GM18502 (cell line): ENCODE results near the gene WHRN.

Experiments
- ATAC-seq: cut with Tn5 transposase; IDR thresholded peaks from one replicate; pipeline ENCODE4 v1.9.1; 2021; ENCODE audit warnings: mild to moderate bottlenecking; ENCODE audit not compliant: unreplicated experiment, poor library complexity

The WHRN gene

DNA sequence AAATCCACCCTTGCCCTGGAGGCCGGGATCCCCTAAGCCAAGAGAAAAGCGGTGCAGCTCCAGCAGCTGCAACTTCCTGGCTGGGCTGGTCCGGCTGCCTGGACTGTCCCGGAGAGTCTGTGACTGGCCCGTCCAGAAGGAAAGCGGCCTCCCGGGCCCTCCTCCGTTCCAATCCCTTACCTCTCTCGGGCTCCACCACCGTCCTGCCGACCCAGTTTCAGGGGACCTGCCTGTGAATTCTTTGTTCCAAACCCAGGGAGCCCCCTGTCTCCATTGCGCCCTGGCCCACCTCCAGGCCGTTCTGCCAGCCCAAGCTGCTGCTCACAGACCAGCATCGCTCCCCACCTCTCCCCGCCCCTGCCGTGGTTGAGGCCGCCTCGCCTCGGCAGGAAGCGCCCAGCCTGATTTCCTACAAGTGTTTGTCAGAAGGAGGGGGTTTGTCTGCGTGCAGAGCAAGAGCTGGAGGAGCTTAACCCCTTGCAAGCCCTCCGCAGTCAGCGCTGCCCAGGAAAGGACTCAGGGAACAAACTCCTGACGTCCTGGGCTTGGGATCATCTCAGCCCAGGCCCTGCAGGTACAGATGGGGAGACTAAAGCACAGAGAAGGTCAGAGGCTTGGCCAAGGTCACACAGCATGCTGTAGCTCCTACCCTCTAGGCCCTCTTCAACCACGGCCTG lies 117.5 kb downstream of the WHRN start, which contains the start of gene AKNA:
Gene AKNA, minus strand, starts transcription at position 303 of the 677 bp plus-strand sequence. CDS start 6,649 bp downstream, outside the sequence.
- ATAC-seq = peak; percentile 37

DNA sequence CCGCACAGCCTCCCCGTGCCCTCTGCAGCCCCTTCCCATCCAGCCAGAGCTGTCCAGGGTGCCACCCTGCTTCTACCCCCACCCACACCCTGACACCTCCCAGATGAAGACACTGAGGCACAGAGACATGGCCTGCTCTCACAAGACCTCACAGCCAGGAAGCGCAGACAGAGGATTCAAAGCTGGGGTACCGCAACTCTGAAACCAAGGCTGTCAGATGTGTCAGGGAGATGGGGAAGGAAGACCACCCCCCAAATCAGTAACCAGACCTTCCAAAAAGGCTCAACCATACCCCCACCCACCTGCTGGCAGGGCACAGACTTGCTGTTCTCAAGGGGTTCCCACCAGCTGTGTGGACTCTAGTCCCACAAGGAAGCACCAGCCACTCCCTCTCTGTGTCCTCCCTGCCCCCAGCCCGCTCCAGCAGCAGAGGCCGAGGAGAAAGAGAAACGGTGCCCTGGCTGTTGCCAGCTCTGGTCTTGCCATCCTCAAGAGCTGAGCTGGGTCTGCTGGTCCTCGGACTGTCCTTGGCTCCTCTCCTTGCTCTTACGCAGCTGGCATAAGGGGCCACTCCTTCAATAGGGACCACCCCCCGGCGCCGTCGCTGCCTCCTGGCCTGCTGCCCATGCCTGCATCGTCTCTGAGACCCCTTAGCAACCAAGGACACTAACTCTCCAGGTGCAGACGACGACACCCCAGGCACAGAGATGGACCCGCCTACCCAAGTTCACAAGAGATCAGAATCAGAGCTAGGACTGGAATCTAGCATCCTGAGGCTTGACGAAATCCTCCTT lies 118.2 kb downstream of the WHRN start:
- ATAC-seq = no peak

DNA sequence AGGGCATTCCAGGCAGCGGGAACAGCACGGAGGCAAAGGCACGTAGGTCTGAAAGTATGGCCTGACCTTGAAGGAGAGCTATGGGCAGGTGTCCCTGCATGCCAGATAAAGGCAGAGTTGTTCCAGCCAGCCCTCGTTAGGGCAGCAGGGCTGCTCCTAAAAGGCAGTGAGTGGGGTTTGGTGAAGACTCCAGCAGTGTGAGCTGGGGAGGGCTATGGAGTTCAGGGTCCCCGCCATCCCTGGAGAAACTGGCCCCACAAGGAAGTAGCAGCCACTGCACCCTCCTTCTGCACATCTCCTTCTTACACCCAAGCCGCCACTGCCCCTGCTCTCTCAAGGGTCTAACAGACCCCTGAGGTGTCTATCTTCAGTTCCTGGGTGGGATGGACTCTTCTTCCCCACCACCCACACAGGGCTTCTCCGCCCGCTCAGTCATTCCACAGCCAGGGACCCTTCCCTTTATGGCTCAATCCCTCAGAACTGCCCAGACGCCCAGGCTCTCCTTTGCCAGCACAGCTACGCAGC lies 118.8 kb downstream of the WHRN start:
- ATAC-seq = no peak

GRCh38 chr9:114385397-114386181 lies 119.7 kb downstream of the WHRN start:
- peak; percentile 85 for ATAC-seq

DNA sequence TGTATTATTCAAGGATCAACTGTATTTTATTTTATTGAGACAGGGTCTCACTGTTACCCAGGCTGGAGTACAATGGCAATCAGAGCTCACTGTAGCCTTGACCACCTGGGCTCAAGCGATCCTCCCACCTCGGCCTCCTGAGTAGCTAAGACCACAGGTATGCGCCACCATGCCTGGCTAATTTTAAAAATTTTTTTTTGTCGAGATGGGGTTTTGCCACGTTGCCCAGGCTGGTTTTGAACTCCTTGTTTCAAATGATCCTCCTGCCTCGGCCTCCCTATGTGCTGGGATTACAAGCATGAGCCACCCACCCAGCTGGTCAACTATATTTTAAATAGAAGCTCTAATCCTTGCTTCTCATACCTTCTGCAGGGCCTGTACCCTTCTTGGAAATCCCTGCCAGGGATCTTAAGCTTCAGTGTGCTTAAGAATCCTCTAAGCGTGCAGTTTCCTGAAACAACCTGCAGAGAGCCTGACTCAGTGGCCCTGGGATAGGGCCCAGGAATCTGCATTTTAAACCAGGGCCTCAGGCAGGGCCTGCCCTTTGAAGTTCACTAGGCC lies 120.4 kb downstream of the WHRN start:
- ATAC-seq = no peak

- no peak for ATAC-seq
Measured at GRCh38 chr9:114384341-114384740, 120.9 kb downstream of the WHRN start.

DNA sequence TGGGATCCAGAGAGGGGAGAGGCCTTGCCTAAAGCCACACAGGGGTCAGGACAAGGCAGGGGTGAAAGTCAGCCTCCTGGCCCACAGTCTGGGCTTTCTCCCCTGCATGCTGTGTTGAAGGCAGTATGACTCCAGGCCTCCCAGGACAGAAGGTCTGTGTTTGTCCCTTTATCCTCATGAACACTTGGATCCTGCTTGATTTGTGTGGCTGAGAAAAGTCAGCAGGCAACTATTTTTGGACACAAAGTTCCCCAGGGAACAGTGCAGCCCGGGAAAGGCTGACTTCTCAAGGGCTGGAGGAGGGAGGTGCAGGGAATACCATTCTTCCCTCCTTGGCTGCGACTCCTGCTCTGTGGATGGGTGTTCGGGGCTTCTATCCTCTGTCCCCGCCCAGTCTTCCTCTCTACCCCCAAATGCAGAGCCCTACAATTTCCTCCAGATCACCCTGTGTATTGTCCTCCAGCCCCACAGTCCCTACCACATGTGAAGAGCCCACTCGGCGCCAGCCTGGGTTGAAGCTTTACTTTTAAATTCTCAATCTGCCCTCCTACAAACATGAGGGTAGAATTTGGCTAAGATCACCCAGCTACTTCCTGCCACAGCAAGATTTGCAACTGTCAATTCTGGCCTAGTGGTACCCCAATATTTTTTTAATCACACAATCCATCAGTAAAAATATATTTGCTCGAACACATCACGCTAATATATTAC lies 121.6 kb downstream of the WHRN start:
- no peak for ATAC-seq

GRCh38 chr9:114382699-114383520 lies 122.4 kb downstream of the WHRN start:
- ATAC-seq = no peak

- ATAC-seq = no peak
Measured at GRCh38 chr9:114378883-114379282, 126.4 kb downstream of the WHRN start.

DNA sequence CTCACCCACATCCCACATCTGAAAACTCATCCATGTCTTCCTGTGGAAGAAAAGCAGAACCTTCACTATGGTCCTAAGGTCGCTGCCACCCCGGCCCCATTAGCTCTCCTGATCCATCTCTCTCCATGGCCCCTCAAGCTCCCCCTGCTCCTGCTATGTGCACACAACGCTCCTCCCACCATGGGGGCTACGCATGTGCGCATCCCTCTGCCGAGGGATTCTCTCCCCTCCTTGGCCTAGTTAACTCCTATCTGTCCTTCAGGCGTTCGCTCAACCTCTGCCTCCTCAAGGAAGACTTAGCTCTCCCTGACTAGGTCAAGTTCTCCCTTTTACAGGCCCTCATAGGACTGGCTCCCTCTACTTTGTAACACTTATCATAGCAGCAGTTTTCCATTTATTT lies 127.3 kb downstream of the WHRN start:
- no peak for ATAC-seq

DNA sequence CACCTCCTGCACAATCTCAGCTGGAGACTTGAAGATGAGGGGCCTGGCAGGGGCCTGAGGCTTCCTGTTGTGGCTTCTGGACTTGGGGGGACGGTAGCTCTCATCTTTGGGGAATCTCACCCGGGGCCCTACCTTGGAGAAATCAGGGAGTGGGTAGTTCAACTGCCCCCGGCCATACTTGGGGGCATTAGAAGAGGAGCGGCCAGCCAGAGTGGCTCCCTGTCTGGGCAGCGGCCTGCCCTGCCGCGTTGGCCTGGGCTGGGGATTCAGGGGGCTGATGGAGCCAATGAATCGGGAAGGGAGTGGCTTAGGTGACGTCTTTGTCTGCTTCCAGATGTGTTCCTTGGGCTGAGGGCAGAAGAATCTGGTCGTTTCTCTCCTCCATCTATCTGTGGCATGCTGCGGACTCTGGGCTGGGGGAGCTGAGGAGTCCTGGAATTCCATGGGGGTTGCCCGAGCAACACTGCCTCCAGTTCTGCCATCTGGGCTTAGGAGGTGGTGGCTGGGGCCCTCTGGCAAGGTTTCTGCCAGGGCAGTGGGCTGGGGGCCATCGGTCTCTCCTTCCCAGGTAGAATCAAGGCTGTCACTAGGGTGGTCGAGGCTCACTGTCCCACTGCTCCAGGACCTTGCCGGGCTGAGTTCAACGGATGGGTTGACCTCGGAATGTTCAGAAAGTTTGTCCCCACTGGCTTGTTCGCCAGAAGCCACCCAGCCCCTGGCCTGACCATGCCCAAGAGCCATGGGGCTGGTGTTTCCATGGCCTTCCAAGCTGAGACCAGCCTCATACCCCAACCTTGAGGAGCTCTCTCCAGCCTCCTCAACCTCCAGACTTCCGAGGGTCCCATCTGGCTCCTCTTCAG lies 128.5 kb downstream of the WHRN start:
- no peak for ATAC-seq

GRCh38 chr9:114375386-114376175 lies 129.7 kb downstream of the WHRN start:
- no peak for ATAC-seq

DNA sequence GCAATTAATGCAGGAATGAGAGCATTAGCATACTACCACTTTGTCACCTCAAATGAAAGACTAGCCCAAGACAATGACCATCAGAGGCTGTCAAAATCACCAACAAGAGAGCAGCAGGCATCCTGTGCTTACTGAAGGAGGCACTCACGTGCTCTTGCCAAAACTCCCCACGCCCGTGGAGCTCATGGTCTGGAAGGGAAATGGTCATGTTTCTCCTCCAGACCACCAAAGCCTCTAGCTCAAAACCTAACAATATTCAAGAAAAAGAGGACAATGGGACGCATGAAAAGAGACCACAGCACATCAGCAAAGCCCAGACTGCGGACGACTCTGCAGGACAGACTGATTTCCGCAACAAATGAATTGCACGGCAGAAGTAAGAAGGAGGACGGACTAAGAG lies 130.3 kb downstream of the WHRN start:
- ATAC-seq = no peak

GRCh38 chr9:114373960-114374730 lies 131.1 kb downstream of the WHRN start:
- no peak for ATAC-seq

- ATAC-seq = peak; percentile 93
Measured at GRCh38 chr9:114372921-114373448, 132.3 kb downstream of the WHRN start.
